Peyer's patch (tissue), 4 donors: ENCODE data around the gene RNF125. TPM values are rescaled to one million over a fixed set of nuclear protein-coding genes. Genes with fewer than 3 reads are reported as not detected.
"Not testable (repeated sequence)": the region's sequence is repeated elsewhere in the genome, so short reads cannot be mapped to it uniquely, and the experiment has no call there.

Experiments used
- DNase-seq, 3 donors: peaks; one replicate each; pipeline ENCODE4 v3.0.0-alpha.2; 2017 to 2019
- H3K27ac ChIP-seq, 4 donors: fragments of 200-600 bp; sonication (generic); one replicate each; pipeline ENCODE4 v1.5.1; 2016 to 2019
- H3K27me3 ChIP-seq, 2 donors: fragments of 200-600 bp; sonication (generic); one replicate each; pipeline ENCODE4 v1.5.1; 2019
- H3K36me3 ChIP-seq, 3 donors: fragments of 200-600 bp; sonication (generic); one replicate each; pipeline ENCODE4 v1.5.1; 2016 to 2019
- H3K4me1 ChIP-seq, 4 donors: fragments of 200-600 bp; sonication (generic); one replicate each; pipeline ENCODE4 v1.5.1; 2016 to 2019
- H3K4me3 ChIP-seq, 4 donors: fragments of 200-600 bp; sonication (generic); 1 replicate in 3 of 4; 2 replicates in 1 of 4; pipeline ENCODE4 v1.5.1; 2016 to 2019; ENCODE audit warnings: mild to moderate bottlenecking in 1 of 4
- H3K9me3 ChIP-seq, 4 donors: fragments of 200-600 bp; sonication (generic); one replicate each; pipeline ENCODE4 v1.5.1; 2016 to 2019; ENCODE audit warnings: mild to moderate bottlenecking in 1 of 4
- POLR2A ChIP-seq, 2 donors: fragments of 450-650 bp; IDR thresholded peaks; one replicate each; pipeline ENCODE4 v1.5.1; 2017; ENCODE audit warnings: antibody characterized with exemption in 2 of 2, mild to moderate bottlenecking in 2 of 2, moderate library complexity in 2 of 2
- total RNA-seq, 4 donors: library from RNA; depleted of rRNA; stranded (reverse); fragments of >200 nt; gene quantifications; one replicate each; pipeline ENCODE4 v1.1.0, GENCODE V29; 2016
- TF ChIP-seq, protein P1 (sequence below), 6 experiments: fragments of 450-650 bp in 4 of 6; fragments of 200-600 bp in 2 of 6; sonication (generic) in 1 of 6; IDR thresholded peaks; one replicate each; pipeline ENCODE4 v1.5.1; 2017 to 2019; ENCODE audit warnings: antibody characterized with exemption in 6 of 6, mild to moderate bottlenecking in 3 of 6, moderate library complexity in 1 of 6

Gene RNF125
- total RNA-seq, 4 donors from 2014 or later, result 1.7 to 19.6 (median 16.1) TPM

GRCh38 chr18:32019251-32019948 lies 775 bp downstream of the RNF125 start:
- Histone ChIP-seq H3K9me3 (no peaks in the 10 kb centered on the region), H3K27me3 (no peaks in the 10 kb centered on the region), H3K36me3 (no peaks in the 10 kb centered on the region), H3K4me1 (peaks cover 0 to 32% (median 0%) of the 10 kb centered on the region in 4 donors), H3K4me3 (peak overlapping the region; percentile 51 to 82 (median 63)), H3K27ac (peak overlapping the region; percentile 73 to 96 (median 82))
- DNase-seq, result peak; percentile 61 to 84 (median 72)
- TF ChIP-seq POLR2A (IDR thresholded peaks at IDR 0.05), result peak in 1 of 2 donors; percentile 11
- TF ChIP-seq, protein P1, sequence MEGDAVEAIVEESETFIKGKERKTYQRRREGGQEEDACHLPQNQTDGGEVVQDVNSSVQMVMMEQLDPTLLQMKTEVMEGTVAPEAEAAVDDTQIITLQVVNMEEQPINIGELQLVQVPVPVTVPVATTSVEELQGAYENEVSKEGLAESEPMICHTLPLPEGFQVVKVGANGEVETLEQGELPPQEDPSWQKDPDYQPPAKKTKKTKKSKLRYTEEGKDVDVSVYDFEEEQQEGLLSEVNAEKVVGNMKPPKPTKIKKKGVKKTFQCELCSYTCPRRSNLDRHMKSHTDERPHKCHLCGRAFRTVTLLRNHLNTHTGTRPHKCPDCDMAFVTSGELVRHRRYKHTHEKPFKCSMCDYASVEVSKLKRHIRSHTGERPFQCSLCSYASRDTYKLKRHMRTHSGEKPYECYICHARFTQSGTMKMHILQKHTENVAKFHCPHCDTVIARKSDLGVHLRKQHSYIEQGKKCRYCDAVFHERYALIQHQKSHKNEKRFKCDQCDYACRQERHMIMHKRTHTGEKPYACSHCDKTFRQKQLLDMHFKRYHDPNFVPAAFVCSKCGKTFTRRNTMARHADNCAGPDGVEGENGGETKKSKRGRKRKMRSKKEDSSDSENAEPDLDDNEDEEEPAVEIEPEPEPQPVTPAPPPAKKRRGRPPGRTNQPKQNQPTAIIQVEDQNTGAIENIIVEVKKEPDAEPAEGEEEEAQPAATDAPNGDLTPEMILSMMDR (IDR thresholded peaks at IDR 0.05), result peak in 2 of 6 experiments; percentile 34

DNA sequence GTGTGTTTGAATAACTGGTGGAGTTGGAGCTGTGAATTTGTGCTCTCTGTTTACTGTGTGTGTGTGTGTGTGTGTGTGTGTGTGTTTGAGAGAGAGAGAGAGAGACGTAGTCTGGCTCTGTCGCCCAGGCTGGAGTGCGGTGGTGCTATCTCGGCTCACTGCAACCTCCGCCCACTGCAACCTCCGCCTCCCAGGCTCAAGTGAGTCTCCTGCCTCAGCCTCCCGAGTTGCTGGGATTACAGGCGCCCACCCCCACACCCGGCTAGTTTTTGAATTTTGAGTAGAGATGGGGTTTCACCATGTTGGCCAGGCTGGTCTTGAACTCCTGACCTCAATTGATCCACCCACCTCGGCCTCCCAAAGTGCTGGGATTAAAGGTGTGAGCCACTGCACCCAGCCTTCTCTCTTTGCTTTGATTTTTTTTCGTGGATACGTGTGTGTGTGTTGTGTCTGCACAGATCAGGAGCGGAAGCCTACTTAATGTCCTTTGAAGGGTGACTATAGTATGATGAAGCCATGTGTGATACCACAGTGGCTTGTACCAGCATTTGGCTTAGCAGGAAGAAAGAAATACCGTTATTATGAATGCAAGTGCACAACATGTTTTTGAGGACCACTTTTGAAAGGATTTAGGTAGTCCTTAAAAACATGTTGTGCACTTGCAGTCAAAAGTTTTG lies 1.5 kb downstream of the RNF125 start:
- not testable (repeated sequence) for H3K9me3 ChIP-seq, H3K27me3 ChIP-seq, H3K36me3 ChIP-seq
- H3K4me3 ChIP-seq, result peak overlapping the region; percentile 51 to 82 (median 63)
- peak overlapping the region; percentile 73 to 96 (median 82) for H3K27ac ChIP-seq
- peaks cover 0 to 32% (median 0%) of the 10 kb centered on the region in 4 donors for H3K4me1 ChIP-seq
- DNase-seq, result peak; percentile 34 to 75 (median 53)

GRCh38 chr18:32021756-32022564 lies 3.3 kb downstream of the RNF125 start:
- H3K27me3 ChIP-seq, result no peaks in the 10 kb centered on the region
- H3K27ac ChIP-seq, result no peak overlapping the region
- no peaks in the 10 kb centered on the region for H3K9me3 ChIP-seq
- DNase-seq, result no peak
- H3K4me1 ChIP-seq, result peaks cover 0 to 32% (median 0%) of the 10 kb centered on the region in 4 donors
- no peaks in the 10 kb centered on the region for H3K36me3 ChIP-seq
- no peak overlapping the region for H3K4me3 ChIP-seq
- no peak for TF ChIP-seq POLR2A (IDR thresholded peaks at IDR 0.05)
- TF ChIP-seq, protein P1 (IDR thresholded peaks at IDR 0.05), result no peak

DNA sequence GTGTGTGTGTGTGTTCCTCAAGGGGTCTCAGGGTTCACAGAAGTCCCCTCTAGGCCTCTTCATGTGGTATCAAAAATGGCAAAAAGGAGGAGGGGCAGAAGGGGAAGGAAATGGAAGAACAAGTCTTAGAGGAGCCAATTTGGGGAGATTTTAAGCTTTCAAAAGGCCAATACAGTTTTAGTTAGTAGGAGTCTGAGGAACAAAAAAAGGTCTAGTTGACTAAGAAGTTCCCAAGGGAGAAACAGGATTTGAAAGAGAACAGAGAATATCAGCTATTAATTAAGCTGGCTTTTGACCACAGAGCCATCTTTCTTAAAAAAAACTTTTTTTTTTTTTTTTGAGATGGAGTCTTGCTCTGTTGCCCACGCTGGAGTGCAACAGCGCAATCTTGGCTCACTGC lies 7.1 kb downstream of the RNF125 start:
- Histone ChIP-seq H3K9me3 (no peaks in the 10 kb centered on the region), H3K36me3 (no peaks in the 10 kb centered on the region), H3K27ac (no peak overlapping the region), H3K4me1 (peaks cover 0 to 24% (median 0%) of the 10 kb centered on the region in 4 donors), H3K27me3 (no peaks in the 10 kb centered on the region), H3K4me3 (no peak overlapping the region)
- TF ChIP-seq, protein P1 (IDR thresholded peaks at IDR 0.05), result no peak
- TF ChIP-seq POLR2A (IDR thresholded peaks at IDR 0.05), result no peak
- DNase-seq, result no peak

- H3K4me1 ChIP-seq, result peaks cover 0 to 16% (median 0%) of the 10 kb centered on the region in 4 donors
- TF ChIP-seq, protein P1 (IDR thresholded peaks at IDR 0.05), result no peak
- no peak for TF ChIP-seq POLR2A (IDR thresholded peaks at IDR 0.05)
- H3K27me3 ChIP-seq, result no peaks in the 10 kb centered on the region
- H3K36me3 ChIP-seq, result no peaks in the 10 kb centered on the region
- H3K27ac ChIP-seq, result peak overlapping the region in 1 of 4 donors; percentile 56
- DNase-seq, result no peak
- no peak overlapping the region for H3K4me3 ChIP-seq
- no peaks in the 10 kb centered on the region for H3K9me3 ChIP-seq
These were observed 8.0 kb downstream of the RNF125 start for GRCh38 chr18:32026491-32027086.
